GM23338 (cell line): ENCODE measurements around the gene MAP3K14. TPM values are rescaled to one million over a fixed set of nuclear protein-coding genes. Genes with fewer than 3 reads are reported as not detected.

Source experiments
- ATAC-seq: fragments of 200-7000 bp; cut with Tn5 transposase; 3 replicates; pipeline ENCODE4 v1.9.1; 2020
- DNase-seq: peaks from one replicate; pipeline ENCODE4 v3.0.0-alpha.2; 2015; ENCODE audit warnings: low spot score
- H2AFZ ChIP-seq: fragments of 200-600 bp; sonication (generic); 2 replicates; pipeline ENCODE4 v1.8.0; 2016; ENCODE audit warnings: antibody characterized with exemption, mild to moderate bottlenecking, moderate library complexity
- H3F3A ChIP-seq: fragments of 200-600 bp; sonication (generic); replicated peaks from 2 replicates; pipeline ENCODE4 v1.8.0; 2017; ENCODE audit warnings: antibody characterized with exemption, mixed run types, low read depth
- H3K27ac ChIP-seq: fragments of 200-600 bp; sonication (generic); 2 replicates; pipeline ENCODE4 v1.6.1; 2016; ENCODE audit warnings: low read depth
- H3K27me3 ChIP-seq: fragments of 200-600 bp; sonication (generic); 2 replicates; pipeline ENCODE4 v1.8.0; 2016; ENCODE audit warnings: mild to moderate bottlenecking, mixed run types, moderate library complexity; ENCODE audit not compliant: insufficient read depth
- H3K36me3 ChIP-seq: fragments of 200-600 bp; sonication (generic); 2 replicates; pipeline ENCODE4 v1.8.0; 2016; ENCODE audit warnings: mild to moderate bottlenecking; ENCODE audit not compliant: insufficient read depth
- H3K4me1 ChIP-seq: fragments of 200-600 bp; sonication (generic); 2 replicates; pipeline ENCODE4 v1.8.0; 2016; ENCODE audit warnings: mild to moderate bottlenecking, moderate library complexity; ENCODE audit not compliant: insufficient read depth
- H3K4me2 ChIP-seq: fragments of 200-600 bp; sonication (generic); 2 replicates; pipeline ENCODE4 v1.7.1; 2017; ENCODE audit warnings: mixed run types
- H3K4me3 ChIP-seq: fragments of 200-600 bp; sonication (generic); 2 replicates; pipeline ENCODE4 v1.6.1; 2016; ENCODE audit warnings: mixed run types
- H3K79me2 ChIP-seq: fragments of 200-600 bp; sonication (generic); replicated peaks from 2 replicates; pipeline ENCODE4 v1.8.0; 2017; ENCODE audit warnings: mild to moderate bottlenecking; ENCODE audit not compliant: insufficient read depth
- H3K9me2 ChIP-seq: fragments of 200-600 bp; sonication (generic); 2 replicates; pipeline ENCODE4 v1.8.0; 2017; ENCODE audit not compliant: insufficient read depth
- H4K20me1 ChIP-seq: fragments of 200-600 bp; sonication (generic); replicated peaks from 2 replicates; pipeline ENCODE4 v1.8.0; 2017; ENCODE audit warnings: mild to moderate bottlenecking; ENCODE audit not compliant: insufficient read depth
- H3K27ac Mint-ChIP-seq: 2 replicates; pipeline ENCODE4 v1.8.0; 2020; ENCODE audit warnings: inconsistent platforms, mild to moderate bottlenecking, moderate library complexity, mixed read lengths
- H3K27me3 Mint-ChIP-seq: 3 replicates; pipeline ENCODE4 v1.8.0; 2022; ENCODE audit warnings: low read depth, mild to moderate bottlenecking, moderate library complexity, mixed read lengths, inconsistent platforms; ENCODE audit not compliant: insufficient read depth, poor library complexity
- H3K36me3 Mint-ChIP-seq: 3 replicates; pipeline ENCODE4 v1.8.0; 2021; ENCODE audit warnings: low read depth, mild to moderate bottlenecking, inconsistent platforms, moderate library complexity, mixed read lengths
- H3K4me1 Mint-ChIP-seq: 3 replicates; pipeline ENCODE4 v1.8.0; 2020; ENCODE audit warnings: mild to moderate bottlenecking, inconsistent platforms, mixed read lengths
- H3K4me3 Mint-ChIP-seq: 3 replicates; pipeline ENCODE4 v1.8.0; 2021; ENCODE audit warnings: moderate library complexity, mild to moderate bottlenecking, inconsistent platforms, mixed read lengths
- H3K9me3 Mint-ChIP-seq: 3 replicates; pipeline ENCODE4 v1.8.0; 2020; ENCODE audit warnings: moderate library complexity, mild to moderate bottlenecking, inconsistent platforms, mixed read lengths
- CTCF ChIP-seq, 2 experiments: fragments of 200-600 bp in 1 of 2; sonication (generic) in 1 of 2; conservative IDR thresholded peaks; 2 replicates each; pipeline versions ENCODE4 v1.5.1 to v1.6.1; 2016 to 2017; ENCODE audit warnings: antibody characterized with exemption in 2 of 2, low read depth in 2 of 2, mild to moderate bottlenecking in 2 of 2, moderate library complexity in 1 of 2
- EZH2 ChIP-seq: fragments of 200-600 bp; sonication (generic); IDR thresholded peaks from one replicate; pipeline ENCODE4 v1.8.0; 2017; ENCODE audit warnings: antibody characterized with exemption, mild to moderate bottlenecking, low read depth; ENCODE audit not compliant: unreplicated experiment
- EZH2phosphoT487 ChIP-seq: fragments of 200-600 bp; sonication (generic); IDR thresholded peaks from one replicate; pipeline ENCODE4 v1.8.1; 2018; ENCODE audit warnings: antibody characterized with exemption; ENCODE audit not compliant: unreplicated experiment
- JUNB ChIP-seq: IDR thresholded peaks from one replicate; pipeline ENCODE4 v1.6.1; 2016; ENCODE audit warnings: antibody characterized with exemption; ENCODE audit not compliant: unreplicated experiment
- STAT1 ChIP-seq: IDR thresholded peaks from one replicate; pipeline ENCODE4 v1.6.1; 2016; ENCODE audit warnings: antibody characterized with exemption; ENCODE audit not compliant: unreplicated experiment
- polyA plus RNA-seq: library from polyadenylated mRNA; unstranded; fragments of >200 nt; fragmentation: Nextera tagmentation; extraction: Ambion mirVana; gene quantifications from 2 replicates; pipeline ENCODE4 v1.2.1, GENCODE V29; 2016
- total RNA-seq: library from RNA; depleted of rRNA; stranded (reverse); fragments of >200 nt; shearing (Covaris generic); gene quantifications from 2 replicates; pipeline ENCODE4 v1.2.3, GENCODE V29; 2014
- TF ChIP-seq, protein P1 (sequence below): IDR thresholded peaks from one replicate; pipeline ENCODE4 v1.6.1; 2018; ENCODE audit warnings: antibody characterized with exemption; ENCODE audit not compliant: unreplicated experiment

The MAP3K14 gene
- total and polyA plus RNA-seq, 2 experiments from 2014 or later = 1.3 to 4.9 TPM

DNA sequence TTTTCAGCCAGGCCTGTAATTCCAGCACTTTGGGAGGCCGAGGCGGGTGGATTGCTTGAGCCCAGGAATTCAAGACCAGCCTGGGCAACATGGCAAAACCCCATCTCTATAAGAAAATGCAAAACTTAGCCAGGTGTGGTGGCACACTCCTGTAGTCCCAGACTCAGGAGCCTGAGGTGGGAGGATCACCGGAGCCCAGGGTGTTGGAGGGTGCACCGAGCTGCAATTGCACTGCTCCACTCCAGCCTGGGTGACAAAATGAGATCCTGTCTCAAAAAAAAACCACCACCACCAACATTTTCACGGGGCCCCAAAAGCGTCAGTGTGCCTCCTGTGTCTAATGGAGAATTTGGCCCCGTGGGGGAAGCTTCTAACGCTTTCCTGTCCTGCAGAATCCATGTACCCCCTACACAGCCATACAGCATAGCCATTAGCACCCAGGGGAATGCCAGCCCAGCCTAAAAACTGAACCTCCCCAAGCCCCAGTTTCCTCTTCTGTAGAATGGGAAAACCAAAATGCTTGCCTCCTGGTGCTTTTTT, 22.2 kb upstream of the MAP3K14 start:
- no peak for DNase-seq
- H3K36me3 Mint-ChIP-seq = no peaks in the 10 kb centered on the region
- no peak for ATAC-seq

More for the DNA sequence above, 22.2 kb upstream of the MAP3K14 start:
- H3K4me1 ChIP-seq = peaks cover 11% of the 10 kb centered on the region
- H3K79me2 ChIP-seq = no peaks in the 10 kb centered on the region
- no peak overlapping the region for H3K27ac ChIP-seq
- H3K27ac Mint-ChIP-seq = no peak overlapping the region
- no peaks in the 10 kb centered on the region for H3K9me2 ChIP-seq
- H3K4me2 ChIP-seq = no peak overlapping the region
- peaks cover 7% of the 10 kb centered on the region for H3K27me3 Mint-ChIP-seq
- peaks cover 6% of the 10 kb centered on the region; the same call in 1 of the 2 replicates for H3K27me3 ChIP-seq
- no peaks in the 10 kb centered on the region for H3K36me3 ChIP-seq
- H2AFZ ChIP-seq = peak overlapping the region; percentile 10; the same call in 1 of the 2 replicates
- no peaks in the 10 kb centered on the region; the same call in 1 of the 2 replicates for H3F3A ChIP-seq
- H3K4me3 Mint-ChIP-seq = no peak overlapping the region
- no peak overlapping the region for H3K4me3 ChIP-seq
- peaks cover 16% of the 10 kb centered on the region for H3K4me1 Mint-ChIP-seq
- no peaks in the 10 kb centered on the region for H4K20me1 ChIP-seq
- no peaks in the 10 kb centered on the region; the same call in 2 of the 3 replicates for H3K9me3 Mint-ChIP-seq
- no peak for TF ChIP-seq EZH2phosphoT487
- no peak for TF ChIP-seq EZH2
- no peak for TF ChIP-seq STAT1
- TF ChIP-seq, protein P1, sequence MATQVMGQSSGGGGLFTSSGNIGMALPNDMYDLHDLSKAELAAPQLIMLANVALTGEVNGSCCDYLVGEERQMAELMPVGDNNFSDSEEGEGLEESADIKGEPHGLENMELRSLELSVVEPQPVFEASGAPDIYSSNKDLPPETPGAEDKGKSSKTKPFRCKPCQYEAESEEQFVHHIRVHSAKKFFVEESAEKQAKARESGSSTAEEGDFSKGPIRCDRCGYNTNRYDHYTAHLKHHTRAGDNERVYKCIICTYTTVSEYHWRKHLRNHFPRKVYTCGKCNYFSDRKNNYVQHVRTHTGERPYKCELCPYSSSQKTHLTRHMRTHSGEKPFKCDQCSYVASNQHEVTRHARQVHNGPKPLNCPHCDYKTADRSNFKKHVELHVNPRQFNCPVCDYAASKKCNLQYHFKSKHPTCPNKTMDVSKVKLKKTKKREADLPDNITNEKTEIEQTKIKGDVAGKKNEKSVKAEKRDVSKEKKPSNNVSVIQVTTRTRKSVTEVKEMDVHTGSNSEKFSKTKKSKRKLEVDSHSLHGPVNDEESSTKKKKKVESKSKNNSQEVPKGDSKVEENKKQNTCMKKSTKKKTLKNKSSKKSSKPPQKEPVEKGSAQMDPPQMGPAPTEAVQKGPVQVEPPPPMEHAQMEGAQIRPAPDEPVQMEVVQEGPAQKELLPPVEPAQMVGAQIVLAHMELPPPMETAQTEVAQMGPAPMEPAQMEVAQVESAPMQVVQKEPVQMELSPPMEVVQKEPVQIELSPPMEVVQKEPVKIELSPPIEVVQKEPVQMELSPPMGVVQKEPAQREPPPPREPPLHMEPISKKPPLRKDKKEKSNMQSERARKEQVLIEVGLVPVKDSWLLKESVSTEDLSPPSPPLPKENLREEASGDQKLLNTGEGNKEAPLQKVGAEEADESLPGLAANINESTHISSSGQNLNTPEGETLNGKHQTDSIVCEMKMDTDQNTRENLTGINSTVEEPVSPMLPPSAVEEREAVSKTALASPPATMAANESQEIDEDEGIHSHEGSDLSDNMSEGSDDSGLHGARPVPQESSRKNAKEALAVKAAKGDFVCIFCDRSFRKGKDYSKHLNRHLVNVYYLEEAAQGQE = no peak
- no peak for TF ChIP-seq JUNB
- TF ChIP-seq CTCF (conservative IDR thresholded peaks at IDR 0.05; ENCODE audit: low read depth in 2 of 2) = no peak
